HG03064 (cell line): ENCODE results near the gene SMIM10.
"Not testable (repeated sequence)": the region's sequence is repeated elsewhere in the genome, so short reads cannot be mapped to it uniquely, and the experiment has no call there.

ENCODE experiments used
- ATAC-seq: cut with Tn5 transposase; IDR thresholded peaks from one replicate; pipeline ENCODE4 v1.9.1; 2021; ENCODE audit warnings: low read depth; ENCODE audit not compliant: unreplicated experiment

SMIM10 gene

DNA sequence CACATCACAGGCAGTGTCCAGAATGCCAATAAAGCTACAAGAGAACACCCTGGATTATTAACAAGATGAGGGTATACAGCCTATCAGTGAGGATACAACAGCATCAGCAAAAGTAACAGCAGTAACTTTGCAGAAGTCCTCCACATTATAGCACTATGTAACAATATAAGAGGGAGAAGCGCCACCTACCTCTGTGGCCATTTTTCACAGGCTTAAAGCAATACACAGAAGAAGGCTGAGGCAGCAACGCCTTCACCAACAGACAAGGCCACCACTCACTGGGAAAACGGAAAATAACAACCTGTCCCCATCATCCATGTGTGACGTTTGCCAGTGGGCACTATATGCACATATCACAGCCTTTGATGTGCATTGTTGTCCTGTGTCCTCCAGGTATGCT is 19.0 kb downstream of the SMIM10 start:
- ATAC-seq: no peak

DNA sequence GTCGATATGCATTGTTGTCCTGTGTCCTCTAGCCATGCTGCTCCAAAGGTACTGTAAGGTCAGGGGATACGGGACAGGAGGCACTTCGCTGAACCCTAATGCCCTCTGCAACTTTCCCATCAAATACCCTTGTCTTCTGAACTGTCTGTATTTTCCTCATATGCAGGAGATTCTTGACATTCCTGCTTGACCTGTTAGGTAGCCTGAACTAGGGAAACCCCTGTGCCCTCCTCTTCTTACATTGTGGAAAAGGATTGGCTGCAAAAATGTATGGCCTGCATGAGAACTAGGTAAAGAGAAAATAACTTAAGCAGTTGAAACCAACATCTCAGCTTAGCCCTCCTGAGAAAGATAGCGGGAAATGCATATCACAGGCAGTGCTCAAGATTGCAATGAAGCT is 20.1 kb downstream of the SMIM10 start:
- ATAC-seq: no peak

DNA sequence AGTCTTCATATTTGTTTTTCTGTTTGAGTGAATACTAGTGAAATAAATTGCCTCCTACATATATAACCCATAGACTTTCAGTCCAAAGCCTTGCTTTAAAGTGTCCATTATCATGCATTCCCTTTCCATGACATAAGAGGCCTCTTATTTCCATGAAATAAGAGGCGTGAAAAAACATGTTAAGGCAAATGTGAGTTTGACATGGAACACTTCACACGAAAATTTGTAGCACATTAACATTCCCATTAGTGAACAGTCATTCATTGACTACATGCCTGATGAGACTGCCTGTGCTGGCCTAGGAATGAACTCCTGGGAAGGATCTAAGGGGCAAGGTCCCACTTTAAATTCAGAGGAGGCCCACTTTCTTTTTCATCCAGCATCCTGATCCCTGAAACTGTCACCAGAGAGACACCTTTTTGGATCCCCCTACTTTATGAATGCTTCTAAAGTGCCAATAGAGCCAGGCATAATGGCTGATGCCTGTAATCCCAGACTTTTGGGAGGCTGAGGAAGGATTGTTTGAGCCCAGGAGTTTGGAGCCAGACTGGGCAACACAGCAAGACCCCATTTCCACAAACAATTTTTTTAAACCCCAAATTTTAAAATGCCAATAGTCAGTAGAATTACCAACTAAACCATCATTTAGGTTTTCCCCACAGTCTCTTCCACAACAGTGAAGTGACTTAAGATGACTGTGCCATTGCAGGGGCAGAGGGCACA is 24.9 kb downstream of the SMIM10 start:
- ATAC-seq: no peak

DNA sequence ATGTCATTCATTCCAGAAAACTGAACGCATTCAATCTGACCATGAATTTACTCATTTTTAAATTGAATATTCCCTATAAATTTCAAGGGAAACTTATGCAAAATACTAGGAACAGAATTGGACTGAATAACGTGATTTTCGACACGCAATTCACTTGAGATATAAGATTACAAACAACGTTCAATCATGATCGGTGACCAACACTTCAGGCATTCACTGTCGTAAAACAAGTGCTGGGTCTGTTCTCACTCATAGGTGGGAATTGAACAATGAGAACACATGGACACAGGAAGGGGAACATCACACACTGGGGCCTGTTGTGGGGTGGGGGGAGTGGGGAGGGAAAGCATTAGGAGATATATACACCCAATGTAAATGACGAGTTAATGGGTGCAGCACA is 29.1 kb downstream of the SMIM10 start:
- ATAC-seq: not testable (repeated sequence)

DNA sequence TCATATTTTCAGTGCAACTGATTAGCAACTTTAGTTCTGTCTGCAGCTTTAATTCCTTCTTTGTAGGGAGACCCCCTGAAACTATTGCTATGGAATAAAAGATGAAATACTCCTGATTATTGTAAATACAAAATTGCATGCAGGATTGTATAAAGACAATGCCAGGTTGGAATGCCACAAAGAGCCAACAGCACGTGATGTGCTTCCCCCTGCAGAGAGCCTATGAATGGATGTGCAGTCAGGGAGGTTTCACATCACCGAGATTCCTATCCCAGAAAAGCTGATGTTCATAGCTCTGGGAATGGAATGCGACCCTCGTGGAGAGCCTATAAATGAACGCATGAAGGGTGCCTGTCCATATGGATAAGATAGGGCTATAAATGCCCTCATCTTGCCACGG is 33.0 kb downstream of the SMIM10 start:
- not testable (repeated sequence) for ATAC-seq

DNA sequence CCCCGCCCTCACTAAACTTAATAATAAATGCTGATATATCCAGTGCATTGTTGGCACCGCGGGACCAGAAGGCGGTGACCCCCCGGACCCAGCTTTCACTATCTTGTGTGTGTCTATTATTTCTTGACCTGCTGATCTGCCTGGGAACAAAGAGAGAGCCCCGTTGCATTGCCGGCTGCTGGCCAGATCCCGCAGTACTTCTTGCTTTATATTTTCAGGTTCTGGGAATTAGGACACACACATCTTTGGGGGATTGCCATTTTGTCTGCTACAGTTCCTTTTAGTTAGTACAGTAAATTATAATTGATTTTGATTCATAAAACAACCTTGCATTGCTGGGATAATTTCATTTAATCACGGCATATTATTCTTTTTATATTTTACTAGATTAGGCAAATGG is 33.7 kb downstream of the SMIM10 start:
- ATAC-seq: no peak

DNA sequence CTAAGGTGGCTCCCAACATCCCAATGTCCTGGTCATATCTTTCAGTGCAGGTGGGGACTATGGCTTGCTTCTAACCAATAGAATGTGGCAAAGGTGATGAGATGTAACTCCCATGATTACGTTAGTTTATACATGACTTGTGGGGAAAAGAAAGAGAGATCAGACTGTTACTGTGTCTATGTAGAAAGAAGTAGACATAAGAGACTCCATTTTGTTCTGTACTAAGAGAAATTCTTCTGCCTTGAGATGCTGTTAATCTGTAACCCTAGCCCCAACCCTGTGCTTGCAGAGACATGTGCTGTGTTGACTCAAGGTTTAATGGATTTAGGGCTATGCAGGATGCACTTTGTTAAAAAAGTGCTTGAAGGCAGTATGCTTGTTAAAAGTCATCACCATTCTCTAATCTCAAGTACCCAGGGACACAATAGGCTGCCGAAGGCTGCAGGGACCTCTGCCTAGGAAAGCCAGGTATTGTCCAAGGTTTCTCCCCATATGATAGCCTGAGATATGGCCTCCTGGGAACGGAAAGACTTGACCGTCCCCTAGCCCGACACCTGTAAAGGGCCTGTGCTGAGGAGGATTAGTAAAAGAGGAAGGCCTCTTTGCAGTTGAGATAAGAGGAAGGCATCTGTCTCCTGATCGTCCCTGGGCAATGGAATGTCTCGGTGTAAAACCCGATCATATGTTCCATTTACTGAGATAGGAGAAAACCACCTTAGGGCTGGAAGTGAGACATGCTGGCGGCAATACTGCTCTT is 39.6 kb downstream of the SMIM10 start:
- not testable (repeated sequence) for ATAC-seq

DNA sequence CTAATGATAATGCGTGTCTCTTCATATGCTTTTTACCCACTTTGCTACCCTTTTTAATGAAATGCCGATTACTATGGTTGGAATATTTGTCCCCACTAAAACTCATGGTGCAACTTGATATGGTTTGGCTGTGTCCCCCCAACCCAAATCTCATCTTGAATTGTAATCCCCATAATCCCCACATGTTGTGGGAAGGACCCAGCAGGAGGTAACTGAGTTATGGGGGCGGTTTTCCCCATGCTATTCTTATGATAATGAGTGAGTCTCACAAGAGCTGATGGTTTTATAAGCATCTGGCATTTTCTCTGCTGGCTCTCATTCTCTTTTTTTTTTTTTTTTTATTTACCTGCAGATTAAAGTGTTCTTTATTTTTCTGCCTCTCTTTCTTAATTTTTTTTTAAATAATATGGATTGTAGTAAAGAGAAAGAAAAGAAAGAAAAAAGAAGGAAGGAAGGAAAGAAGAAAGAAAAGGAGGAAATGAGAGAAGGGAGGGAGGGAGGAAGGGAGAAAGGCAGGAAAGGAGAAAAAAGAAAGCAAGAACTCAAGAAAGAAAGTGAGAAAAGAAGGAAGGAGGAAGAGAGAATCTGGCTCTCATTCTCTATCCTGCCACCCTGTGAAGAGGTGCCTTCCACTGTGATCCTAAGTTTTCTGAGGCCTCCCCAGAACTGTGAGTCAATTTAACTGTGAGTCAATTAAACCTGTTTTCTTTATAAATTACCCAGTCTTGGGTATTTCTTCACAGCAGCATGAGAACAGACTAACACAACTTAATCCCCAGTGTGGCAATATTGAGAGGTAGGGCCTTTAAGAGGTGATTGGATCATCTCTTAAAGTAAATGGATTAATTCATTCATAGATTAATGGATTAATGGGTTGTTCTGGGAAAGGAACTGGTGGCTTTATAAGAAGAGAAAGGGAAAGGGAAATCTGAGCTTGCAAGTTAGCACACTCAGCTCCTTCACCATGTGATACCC is 50.6 kb downstream of the SMIM10 start:
- not testable (repeated sequence) for ATAC-seq
